Trophoblast cell (in vitro differentiated cells and primary cell): ENCODE measurements around the gene ERBB4.

Experiments used
- DNase-seq, 2 donors: peaks; one replicate each; pipeline ENCODE4 v3.0.0-alpha.2; 2016
- H2AFZ ChIP-seq: 2 replicates; pipeline ENCODE4 v1.6.1; 2013; ENCODE audit warnings: low read length, moderate library complexity, mild to moderate bottlenecking; ENCODE audit not compliant: insufficient read depth, poor library complexity
- H2AK5ac ChIP-seq: 2 replicates; pipeline ENCODE4 v1.6.1; 2013; ENCODE audit warnings: mild to moderate bottlenecking, low read length
- H2BK120ac ChIP-seq: 2 replicates; pipeline ENCODE4 v1.6.1; 2013; ENCODE audit warnings: low read length, mild to moderate bottlenecking, moderate library complexity; ENCODE audit not compliant: insufficient read depth, poor library complexity
- H2BK12ac ChIP-seq: 2 replicates; pipeline ENCODE4 v1.6.1; 2013; ENCODE audit warnings: mild to moderate bottlenecking, low read length, moderate library complexity
- H2BK5ac ChIP-seq: 2 replicates; pipeline ENCODE4 v1.6.1; 2013; ENCODE audit warnings: low read length, low read depth, moderate library complexity, mild to moderate bottlenecking; ENCODE audit not compliant: poor library complexity
- H3K14ac ChIP-seq: 2 replicates; pipeline ENCODE4 v1.6.1; 2013; ENCODE audit warnings: mild to moderate bottlenecking, low read length
- H3K18ac ChIP-seq: 2 replicates; pipeline ENCODE4 v1.6.1; 2013; ENCODE audit warnings: mild to moderate bottlenecking, low read length
- H3K23ac ChIP-seq: 2 replicates; pipeline ENCODE4 v1.6.1; 2013; ENCODE audit warnings: low read length
- H3K27ac ChIP-seq: 2 replicates; pipeline ENCODE4 v1.5.1; 2013; ENCODE audit warnings: low read depth, mild to moderate bottlenecking, inconsistent platforms, low read length, moderate library complexity
- H3K27me3 ChIP-seq: 2 replicates; pipeline ENCODE4 v1.6.1; 2013; ENCODE audit warnings: inconsistent platforms, mild to moderate bottlenecking, low read length, moderate library complexity; ENCODE audit not compliant: insufficient read depth
- H3K36me3 ChIP-seq, 2 experiments: 1 replicate in 1 of 2; 2 replicates in 1 of 2; pipeline ENCODE4 v1.6.1; 2013; ENCODE audit warnings: low read length in 2 of 2, mild to moderate bottlenecking in 2 of 2, moderate library complexity in 1 of 2; ENCODE audit not compliant: insufficient read depth in 2 of 2, control insufficient read depth in 1 of 2
- H3K4ac ChIP-seq: 2 replicates; pipeline ENCODE4 v1.6.1; 2013; ENCODE audit warnings: low read depth, mild to moderate bottlenecking, low read length, moderate library complexity
- H3K4me1 ChIP-seq, 2 experiments: 1 replicate in 1 of 2; 2 replicates in 1 of 2; pipeline ENCODE4 v1.6.1; 2013; ENCODE audit warnings: low read length in 2 of 2, mild to moderate bottlenecking in 2 of 2, moderate library complexity in 1 of 2; ENCODE audit not compliant: insufficient read depth in 2 of 2, control insufficient read depth in 1 of 2
- H3K4me2 ChIP-seq: 2 replicates; pipeline ENCODE4 v1.6.1; 2013; ENCODE audit warnings: inconsistent platforms, mild to moderate bottlenecking, low read length, moderate library complexity
- H3K4me3 ChIP-seq: 2 replicates; pipeline ENCODE4 v1.5.1; 2013; ENCODE audit warnings: mild to moderate bottlenecking, low read depth, low read length, inconsistent platforms
- H3K79me1 ChIP-seq: one replicate; pipeline ENCODE4 v1.6.1; 2013; ENCODE audit warnings: low read length
- H3K79me2 ChIP-seq: 2 replicates; pipeline ENCODE4 v1.6.1; 2013; ENCODE audit warnings: low read length, mild to moderate bottlenecking; ENCODE audit not compliant: control insufficient read depth, insufficient read depth, poor library complexity
- H3K9ac ChIP-seq: 2 replicates; pipeline ENCODE4 v1.6.1; 2013; ENCODE audit warnings: mild to moderate bottlenecking, low read length
- H3K9me3 ChIP-seq: 2 replicates; pipeline ENCODE4 v1.6.1; 2013; ENCODE audit warnings: low read depth, mild to moderate bottlenecking, control low read depth, inconsistent platforms, low read length; ENCODE audit not compliant: insufficient read depth
- H4K12ac ChIP-seq: 2 replicates; pipeline ENCODE4 v1.6.1; 2013; ENCODE audit warnings: low read depth, mild to moderate bottlenecking, low read length, moderate library complexity
- H4K8ac ChIP-seq: 2 replicates; pipeline ENCODE4 v1.6.1; 2013; ENCODE audit warnings: low read depth, mild to moderate bottlenecking, low read length, moderate library complexity
- H4K91ac ChIP-seq: one replicate; pipeline ENCODE4 v1.6.1; 2013; ENCODE audit warnings: low read depth, mild to moderate bottlenecking, low read length, moderate library complexity
- WGBS: extraction: QIAGEN DNeasy Blood & Tissue Kit; methylation state at CpG from one replicate; pipeline ENCODE4 v1.1.7; 2013; ENCODE audit warnings: missing lambda C conversion rate; ENCODE audit not compliant: insufficient read length, insufficient coverage; ENCODE audit errors: extremely low coverage; 5-methylcytosine and 5-hydroxymethylcytosine counted together

ERBB4 gene

GRCh38 chr2:212098966-212099365, 439.6 kb downstream of the ERBB4 start:
- Histone ChIP-seq H3K18ac (no peak overlapping the region), H3K4me3 (no peak overlapping the region), H3K79me2 (no peaks in the 10 kb centered on the region), H3K36me3 (no peaks in the 10 kb centered on the region), H2BK12ac (no peak overlapping the region), H2BK5ac (no peak overlapping the region), H3K9me3 (no peaks in the 10 kb centered on the region), H3K14ac (no peak overlapping the region), H4K8ac (no peak overlapping the region), H2AK5ac (no peak overlapping the region), H4K12ac (no peak overlapping the region), H3K9ac (no peak overlapping the region), H3K4ac (no peak overlapping the region), H3K4me2 (no peak overlapping the region), H3K27me3 (no peaks in the 10 kb centered on the region), H4K91ac (no peak overlapping the region), H3K23ac (no peak overlapping the region), H3K27ac (no peak overlapping the region), H2BK120ac (no peak overlapping the region), H3K4me1 (no peaks in the 10 kb centered on the region), H2AFZ (no peak overlapping the region), H3K79me1 (no peaks in the 10 kb centered on the region)
- no peak for DNase-seq

GRCh38 chr2:212097001-212097400, 441.6 kb downstream of the ERBB4 start:
- no peak overlapping the region for H3K4me3 ChIP-seq
- no peaks in the 10 kb centered on the region for H3K9me3 ChIP-seq
- no peak overlapping the region for H4K12ac ChIP-seq
- H3K27ac ChIP-seq: no peak overlapping the region
- no peak overlapping the region for H2BK5ac ChIP-seq
- H2BK120ac ChIP-seq: no peak overlapping the region
- H3K27me3 ChIP-seq: no peaks in the 10 kb centered on the region
- WGBS: no CpG with 5 or more reads among the region's 1 CpG
- H3K9ac ChIP-seq: no peak overlapping the region
- no peak overlapping the region for H3K4me2 ChIP-seq
- DNase-seq: no peak
- no peak overlapping the region for H3K23ac ChIP-seq
- no peaks in the 10 kb centered on the region for H3K4me1 ChIP-seq
- H2AK5ac ChIP-seq: no peak overlapping the region
- H3K14ac ChIP-seq: no peak overlapping the region
- H3K18ac ChIP-seq: no peak overlapping the region
- H2AFZ ChIP-seq: no peak overlapping the region
- no peaks in the 10 kb centered on the region for H3K79me2 ChIP-seq
- H3K36me3 ChIP-seq: no peaks in the 10 kb centered on the region
- H4K8ac ChIP-seq: no peak overlapping the region
- no peak overlapping the region for H3K4ac ChIP-seq
- no peaks in the 10 kb centered on the region for H3K79me1 ChIP-seq
- H4K91ac ChIP-seq: no peak overlapping the region
- H2BK12ac ChIP-seq: no peak overlapping the region

GRCh38 chr2:212089873-212090272, 448.7 kb downstream of the ERBB4 start:
- Histone ChIP-seq H3K36me3 (no peaks in the 10 kb centered on the region), H3K79me1 (no peaks in the 10 kb centered on the region), H3K4me1 (no peaks in the 10 kb centered on the region), H4K12ac (no peak overlapping the region), H3K27ac (no peak overlapping the region), H2BK120ac (no peak overlapping the region), H3K9ac (no peak overlapping the region), H3K18ac (no peak overlapping the region), H2AFZ (no peak overlapping the region), H3K9me3 (no peaks in the 10 kb centered on the region), H4K8ac (no peak overlapping the region), H2AK5ac (no peak overlapping the region), H3K14ac (no peak overlapping the region), H2BK5ac (no peak overlapping the region), H3K23ac (no peak overlapping the region), H3K27me3 (no peaks in the 10 kb centered on the region), H2BK12ac (no peak overlapping the region), H4K91ac (no peak overlapping the region), H3K4me2 (no peak overlapping the region), H3K4me3 (no peak overlapping the region), H3K4ac (no peak overlapping the region), H3K79me2 (no peaks in the 10 kb centered on the region)
- no peak for DNase-seq
- no CpG with 5 or more reads among the region's 1 CpG for WGBS

GRCh38 chr2:212088353-212088752, 450.2 kb downstream of the ERBB4 start:
- no peak overlapping the region for H4K12ac ChIP-seq
- no peak overlapping the region for H2AFZ ChIP-seq
- no CpG with 5 or more reads among the region's 1 CpG for WGBS
- H2BK5ac ChIP-seq: no peak overlapping the region
- no peak overlapping the region for H3K23ac ChIP-seq
- H3K36me3 ChIP-seq: no peaks in the 10 kb centered on the region
- H3K9me3 ChIP-seq: no peaks in the 10 kb centered on the region
- no peak for DNase-seq
- H3K4me3 ChIP-seq: no peak overlapping the region
- H3K79me2 ChIP-seq: no peaks in the 10 kb centered on the region
- H2BK120ac ChIP-seq: no peak overlapping the region
- H3K18ac ChIP-seq: no peak overlapping the region
- no peak overlapping the region for H3K4ac ChIP-seq
- no peak overlapping the region for H3K14ac ChIP-seq
- no peaks in the 10 kb centered on the region for H3K79me1 ChIP-seq
- H3K27me3 ChIP-seq: no peaks in the 10 kb centered on the region
- H2AK5ac ChIP-seq: no peak overlapping the region
- no peak overlapping the region for H3K27ac ChIP-seq
- no peak overlapping the region for H3K9ac ChIP-seq
- no peak overlapping the region for H4K8ac ChIP-seq
- H3K4me1 ChIP-seq: no peaks in the 10 kb centered on the region
- no peak overlapping the region for H3K4me2 ChIP-seq
- H2BK12ac ChIP-seq: no peak overlapping the region
- no peak overlapping the region for H4K91ac ChIP-seq
